ENCODE data around the gene AKAP13.
"Not testable (repeated sequence)": the region's sequence is repeated elsewhere in the genome, so short reads cannot be mapped to it uniquely, and the experiment has no call there.

AKAP13 gene

GRCh38 chr15:85534031-85534430 lies 153.6 kb downstream of the AKAP13 start:
- Histone ChIP-seq H2AK5ac (ENCODE audit: low read depth, low read length) (no peak overlapping the region), H2AFZ (ENCODE audit: low read length) (no peak overlapping the region), H3K23ac (ENCODE audit: low read depth, low read length, poor library complexity) (no peak overlapping the region), H3K4ac (ENCODE audit: low read length) (no peak overlapping the region), H3K9ac (ENCODE audit: low read depth, low read length, poor library complexity) (no peak overlapping the region), H3K14ac (ENCODE audit: low read length) (no peak overlapping the region), H3K4me2 (ENCODE audit: insufficient read depth, low read length, poor library complexity, severe bottlenecking) (no peak overlapping the region), H3K9me3 (replicated peaks in 1 of 2; ENCODE audit: control insufficient read depth in 2 of 2, insufficient read depth in 1 of 2, low read depth in 1 of 2, low read length in 2 of 2) (no peaks in the 10 kb centered on the region), H2BK120ac (ENCODE audit: low read depth, low read length) (no peak overlapping the region), H4K91ac (ENCODE audit: low read depth, low read length, poor library complexity) (no peak overlapping the region), H2BK12ac (ENCODE audit: low read length) (no peak overlapping the region), H2BK5ac (ENCODE audit: low read length) (no peak overlapping the region), H2BK15ac (ENCODE audit: low read length) (no peak overlapping the region), H3K79me1 (ENCODE audit: low read depth, low read length) (peaks cover 3% of the 10 kb centered on the region), H3K4me1 (ENCODE audit: control insufficient read depth in 2 of 2, insufficient read depth in 1 of 2, low read depth in 1 of 2, low read length in 2 of 2) (peaks cover 0 to 4% of the 10 kb centered on the region in 2 donors), H3K27me3 (ENCODE audit: control insufficient read depth in 3 of 3, insufficient read depth in 3 of 3, low read depth in 1 of 3, low read length in 3 of 3) (no peaks in the 10 kb centered on the region), H3K27ac (replicated peaks; ENCODE audit: low read length) (no peak overlapping the region), H3K4me3 (ENCODE audit: low read length in 2 of 2) (no peak overlapping the region), H3K18ac (ENCODE audit: low read length) (no peak overlapping the region), H3K36me3 (replicated peaks in 1 of 2; ENCODE audit: control insufficient read depth in 2 of 2, insufficient read depth in 2 of 2, low read length in 2 of 2) (peaks cover 4 to 71% of the 10 kb centered on the region in 2 donors), H4K8ac (ENCODE audit: low read depth, low read length) (no peak overlapping the region)
- DNase-seq (ENCODE audit: low spot score), result no peak
- no CpG with 5 or more reads among the region's 2 CpGs for WGBS, 2 donors (ENCODE audit: extremely low coverage in 2 of 2, insufficient read length in 2 of 2, insufficient replicate concordance in 1 of 2)

DNA sequence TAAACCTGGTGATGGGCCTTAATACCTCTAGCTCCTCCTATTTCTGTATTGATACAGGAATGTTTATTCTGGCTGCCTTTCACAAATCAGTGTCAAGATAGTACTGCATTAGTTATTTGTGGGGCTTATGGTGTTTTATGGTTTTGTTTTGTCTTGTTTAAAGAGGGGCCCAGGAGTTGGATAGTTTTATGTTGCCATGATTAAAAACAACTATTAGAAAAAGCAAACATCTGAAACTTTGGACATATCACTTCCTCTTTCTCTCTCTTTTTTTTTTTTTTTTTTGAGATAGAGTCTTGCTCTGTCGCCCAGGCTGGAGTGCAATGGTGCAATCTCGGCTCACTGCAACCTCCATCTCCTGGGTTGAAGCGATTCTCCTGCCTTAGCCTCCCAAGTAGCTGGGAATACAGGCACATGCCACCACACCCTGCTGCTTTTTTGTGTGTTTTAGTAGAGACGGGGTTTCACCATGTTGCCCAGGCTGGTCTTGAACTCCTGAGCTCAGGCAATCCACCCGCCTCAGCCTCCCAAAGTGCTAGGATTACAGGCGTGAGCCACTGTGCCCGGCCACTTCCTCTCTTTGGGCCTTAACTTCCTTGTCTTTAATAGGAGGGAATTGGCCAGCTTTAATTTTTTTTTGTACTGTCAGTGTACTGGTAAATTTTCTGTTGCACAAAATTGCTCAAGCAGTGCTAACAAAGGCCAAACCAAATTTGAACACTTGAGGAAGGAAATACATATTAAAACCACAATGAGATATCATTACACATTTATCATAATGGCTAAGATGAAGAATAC lies 155.3 kb downstream of the AKAP13 start:
- not testable (repeated sequence) for H3K23ac ChIP-seq (ENCODE audit: low read depth, low read length, poor library complexity); H2BK12ac ChIP-seq (ENCODE audit: low read length); H3K9ac ChIP-seq (ENCODE audit: low read depth, low read length, poor library complexity); H2AFZ ChIP-seq (ENCODE audit: low read length); H3K4me1 ChIP-seq (ENCODE audit: control insufficient read depth in 2 of 2, insufficient read depth in 1 of 2, low read depth in 1 of 2, low read length in 2 of 2); H3K9me3 ChIP-seq (replicated peaks in 1 of 2; ENCODE audit: control insufficient read depth in 2 of 2, insufficient read depth in 1 of 2, low read depth in 1 of 2, low read length in 2 of 2); H3K4me3 ChIP-seq (ENCODE audit: low read length in 2 of 2); H3K14ac ChIP-seq (ENCODE audit: low read length); H3K79me1 ChIP-seq (ENCODE audit: low read depth, low read length); H2BK5ac ChIP-seq (ENCODE audit: low read length); H2BK15ac ChIP-seq (ENCODE audit: low read length); H4K8ac ChIP-seq (ENCODE audit: low read depth, low read length); H3K4ac ChIP-seq (ENCODE audit: low read length); DNase-seq (ENCODE audit: low spot score); H2AK5ac ChIP-seq (ENCODE audit: low read depth, low read length); H3K4me2 ChIP-seq (ENCODE audit: insufficient read depth, low read length, poor library complexity, severe bottlenecking); H3K27ac ChIP-seq (replicated peaks; ENCODE audit: low read length); H3K18ac ChIP-seq (ENCODE audit: low read length); H4K91ac ChIP-seq (ENCODE audit: low read depth, low read length, poor library complexity); H2BK120ac ChIP-seq (ENCODE audit: low read depth, low read length); H3K27me3 ChIP-seq (ENCODE audit: control insufficient read depth in 3 of 3, insufficient read depth in 3 of 3, low read depth in 1 of 3, low read length in 3 of 3)
- no CpG with 5 or more reads among the region's 7 CpGs for WGBS, 2 donors (ENCODE audit: extremely low coverage in 2 of 2, insufficient read length in 2 of 2, insufficient replicate concordance in 1 of 2)
- peaks cover 4 to 57% of the 10 kb centered on the region in 2 donors for H3K36me3 ChIP-seq (replicated peaks in 1 of 2; ENCODE audit: control insufficient read depth in 2 of 2, insufficient read depth in 2 of 2, low read length in 2 of 2)

DNA sequence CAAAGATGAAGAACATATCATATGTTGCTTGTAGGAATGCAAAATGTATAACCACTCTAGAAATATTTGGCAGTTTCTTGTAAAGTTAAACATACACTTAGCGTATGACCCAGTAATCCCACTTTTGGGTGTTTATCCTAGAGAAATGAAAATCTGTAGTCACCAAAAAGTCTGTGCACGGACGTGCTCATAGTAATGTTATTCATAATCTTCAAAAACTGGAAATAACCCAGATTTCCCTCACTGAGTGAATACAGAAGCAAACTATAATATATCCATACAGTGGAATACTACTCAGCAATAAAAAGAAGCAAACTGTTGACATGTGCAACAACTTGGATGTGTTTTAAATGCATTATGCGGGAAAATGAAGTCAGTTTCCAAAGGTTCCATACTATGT lies 155.9 kb downstream of the AKAP13 start:
- Histone ChIP-seq H3K4me1 (ENCODE audit: control insufficient read depth in 2 of 2, insufficient read depth in 1 of 2, low read depth in 1 of 2, low read length in 2 of 2) (peaks cover 0 to 2% of the 10 kb centered on the region in 2 donors), H4K91ac (ENCODE audit: low read depth, low read length, poor library complexity) (no peak overlapping the region), H3K23ac (ENCODE audit: low read depth, low read length, poor library complexity) (no peak overlapping the region), H3K36me3 (replicated peaks in 1 of 2; ENCODE audit: control insufficient read depth in 2 of 2, insufficient read depth in 2 of 2, low read length in 2 of 2) (peaks cover 4 to 57% of the 10 kb centered on the region in 2 donors), H2AK5ac (ENCODE audit: low read depth, low read length) (no peak overlapping the region), H2BK15ac (ENCODE audit: low read length) (no peak overlapping the region), H3K27ac (replicated peaks; ENCODE audit: low read length) (no peak overlapping the region), H3K9me3 (replicated peaks in 1 of 2; ENCODE audit: control insufficient read depth in 2 of 2, insufficient read depth in 1 of 2, low read depth in 1 of 2, low read length in 2 of 2) (no peaks in the 10 kb centered on the region), H2BK5ac (ENCODE audit: low read length) (no peak overlapping the region), H2BK12ac (ENCODE audit: low read length) (no peak overlapping the region), H3K4me3 (ENCODE audit: low read length in 2 of 2) (no peak overlapping the region), H4K8ac (ENCODE audit: low read depth, low read length) (no peak overlapping the region), H3K79me1 (ENCODE audit: low read depth, low read length) (no peaks in the 10 kb centered on the region), H2BK120ac (ENCODE audit: low read depth, low read length) (no peak overlapping the region), H3K18ac (ENCODE audit: low read length) (no peak overlapping the region), H3K4me2 (ENCODE audit: insufficient read depth, low read length, poor library complexity, severe bottlenecking) (no peak overlapping the region), H3K4ac (ENCODE audit: low read length) (no peak overlapping the region), H2AFZ (ENCODE audit: low read length) (no peak overlapping the region), H3K9ac (ENCODE audit: low read depth, low read length, poor library complexity) (no peak overlapping the region), H3K14ac (ENCODE audit: low read length) (no peak overlapping the region), H3K27me3 (ENCODE audit: control insufficient read depth in 3 of 3, insufficient read depth in 3 of 3, low read depth in 1 of 3, low read length in 3 of 3) (no peaks in the 10 kb centered on the region)
- WGBS, 2 donors (ENCODE audit: extremely low coverage in 2 of 2, insufficient read length in 2 of 2, insufficient replicate concordance in 1 of 2), result no CpG with 5 or more reads among the region's 4 CpGs
- DNase-seq (ENCODE audit: low spot score), result no peak

DNA sequence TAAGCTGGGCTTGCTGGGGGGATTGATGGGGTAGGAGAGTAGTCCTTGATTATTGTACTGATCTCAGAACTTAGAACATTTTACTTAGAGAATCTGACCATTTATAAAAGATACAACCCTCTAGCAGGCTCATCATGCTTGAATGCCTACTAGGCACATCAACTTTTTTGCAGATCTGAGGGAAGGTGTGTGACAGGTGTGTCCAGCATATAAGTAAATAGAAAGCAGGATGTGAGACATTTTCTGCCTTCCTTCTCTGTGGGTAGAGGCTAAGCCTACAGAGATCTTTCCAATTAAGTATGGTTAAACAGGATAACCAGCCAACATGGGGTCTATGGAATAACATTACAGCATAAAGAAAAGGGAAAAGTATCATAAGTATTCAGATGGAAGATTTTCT lies 159.1 kb downstream of the AKAP13 start:
- Histone ChIP-seq H3K9ac (ENCODE audit: low read depth, low read length, poor library complexity) (no peak overlapping the region), H2AFZ (ENCODE audit: low read length) (no peak overlapping the region), H3K4me3 (ENCODE audit: low read length in 2 of 2) (no peak overlapping the region), H3K27ac (replicated peaks; ENCODE audit: low read length) (no peak overlapping the region), H3K9me3 (replicated peaks in 1 of 2; ENCODE audit: control insufficient read depth in 2 of 2, insufficient read depth in 1 of 2, low read depth in 1 of 2, low read length in 2 of 2) (no peaks in the 10 kb centered on the region), H3K14ac (ENCODE audit: low read length) (no peak overlapping the region), H4K91ac (ENCODE audit: low read depth, low read length, poor library complexity) (no peak overlapping the region), H3K4me1 (ENCODE audit: control insufficient read depth in 2 of 2, insufficient read depth in 1 of 2, low read depth in 1 of 2, low read length in 2 of 2) (peaks cover 0 to 7% of the 10 kb centered on the region in 2 donors), H2BK120ac (ENCODE audit: low read depth, low read length) (no peak overlapping the region), H3K4ac (ENCODE audit: low read length) (no peak overlapping the region), H2AK5ac (ENCODE audit: low read depth, low read length) (no peak overlapping the region), H3K23ac (ENCODE audit: low read depth, low read length, poor library complexity) (no peak overlapping the region), H3K27me3 (ENCODE audit: control insufficient read depth in 3 of 3, insufficient read depth in 3 of 3, low read depth in 1 of 3, low read length in 3 of 3) (no peaks in the 10 kb centered on the region), H3K18ac (ENCODE audit: low read length) (no peak overlapping the region), H2BK12ac (ENCODE audit: low read length) (no peak overlapping the region), H2BK15ac (ENCODE audit: low read length) (no peak overlapping the region), H3K79me1 (ENCODE audit: low read depth, low read length) (no peaks in the 10 kb centered on the region), H4K8ac (ENCODE audit: low read depth, low read length) (no peak overlapping the region), H3K4me2 (ENCODE audit: insufficient read depth, low read length, poor library complexity, severe bottlenecking) (no peak overlapping the region), H2BK5ac (ENCODE audit: low read length) (no peak overlapping the region), H3K36me3 (replicated peaks in 1 of 2; ENCODE audit: control insufficient read depth in 2 of 2, insufficient read depth in 2 of 2, low read length in 2 of 2) (peaks cover 4 to 48% of the 10 kb centered on the region in 2 donors)
- DNase-seq (ENCODE audit: low spot score), result no peak

Data from neuronal stem cell (in vitro differentiated cells).